ENCODE measurements around the gene NOL9. TPM values are rescaled to one million over a fixed set of nuclear protein-coding genes. Genes with fewer than 3 reads are reported as not detected.

Gene NOL9
- total RNA-seq, 1 donor from 2014 or later, result 23.2 TPM

DNA sequence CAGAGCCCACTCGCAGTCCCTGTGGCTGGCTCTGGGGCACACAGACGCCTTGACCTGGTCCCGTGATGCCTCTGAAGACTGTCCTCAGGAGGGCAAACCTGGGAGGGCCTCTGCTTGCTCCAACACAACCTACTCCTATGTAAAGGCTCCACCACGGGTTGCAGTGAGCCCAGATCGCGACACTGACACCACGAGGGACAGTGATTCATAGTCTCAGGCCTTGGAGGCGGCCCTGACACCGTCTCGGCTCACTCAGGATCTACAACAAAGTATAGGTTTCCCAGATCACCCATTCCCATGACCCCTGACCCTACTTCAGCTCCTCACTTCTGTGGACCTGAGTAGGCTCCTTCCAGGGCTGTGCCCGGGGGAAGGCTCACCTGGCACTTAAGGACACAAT lies 28.0 kb downstream of the NOL9 start:
- DNase-seq (ENCODE audit: low spot score), result no peak

DNA sequence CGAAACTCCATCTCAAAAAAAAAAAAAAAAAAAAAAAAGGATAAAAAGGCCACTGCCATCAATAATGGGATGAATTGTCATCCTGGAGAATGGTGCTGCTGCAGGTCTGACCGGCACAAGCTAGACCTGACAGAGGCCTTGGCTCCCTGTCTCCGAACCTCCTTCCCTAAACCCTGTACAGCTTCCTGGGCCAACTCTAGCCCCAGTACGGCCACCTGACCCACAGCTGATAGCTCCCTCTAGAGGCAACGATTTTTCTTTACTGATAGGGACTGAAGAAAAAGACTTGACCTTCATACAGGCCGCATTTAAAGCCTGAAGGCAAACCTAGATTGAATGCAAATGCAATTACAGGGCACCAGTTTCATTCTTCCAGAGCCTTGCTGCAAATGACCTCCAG lies 30.7 kb downstream of the NOL9 start:
- no peak for DNase-seq (ENCODE audit: low spot score)

- DNase-seq (ENCODE audit: low spot score), result no peak
These were observed 32.8 kb downstream of the NOL9 start for GRCh38 chr1:6521536-6521935.

- no peak for DNase-seq (ENCODE audit: low spot score)
These were observed 34.2 kb downstream of the NOL9 start for GRCh38 chr1:6519935-6520671.

DNA sequence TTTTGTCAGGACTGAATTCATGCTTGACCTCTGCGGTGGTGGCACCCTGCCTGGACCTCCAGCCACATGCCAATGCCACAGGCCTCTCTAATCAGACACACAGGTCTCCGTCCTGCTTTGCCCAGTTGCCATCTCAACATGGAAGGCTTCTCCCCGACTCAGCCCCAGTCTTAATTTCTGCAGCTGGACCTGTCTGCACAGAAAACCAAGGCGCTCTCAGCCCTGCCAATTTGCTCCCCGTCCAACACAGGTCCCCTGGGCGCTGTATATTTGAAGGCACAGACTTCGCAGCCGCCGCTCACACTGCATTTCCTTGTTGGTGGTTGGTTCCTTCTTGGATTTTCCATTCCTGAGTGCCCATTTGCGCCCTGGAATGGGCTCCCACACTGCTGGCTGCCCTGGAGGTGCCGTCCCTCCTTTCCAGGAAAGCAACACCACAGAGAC lies 34.8 kb downstream of the NOL9 start:
- DNase-seq (ENCODE audit: low spot score), result no peak

DNA sequence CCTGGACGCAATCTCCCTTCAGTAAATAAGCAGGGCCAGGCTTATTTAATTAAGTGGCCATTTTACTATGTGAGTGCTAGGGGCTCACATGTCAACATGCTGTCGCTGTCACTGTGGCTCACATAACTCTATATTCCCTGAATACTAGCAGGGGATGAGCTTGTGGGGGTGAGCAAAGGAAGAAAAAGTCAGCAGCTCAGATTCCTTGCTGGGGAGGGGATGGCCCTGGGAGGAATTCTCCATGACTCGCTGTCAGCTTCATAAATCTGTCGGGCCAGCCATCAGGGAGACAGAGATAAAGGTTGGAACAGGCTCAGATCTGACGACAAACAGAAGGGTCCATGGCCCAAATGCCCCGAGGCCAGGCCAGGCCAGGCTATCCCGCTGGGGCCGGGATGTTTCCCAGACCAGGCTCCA lies 36.9 kb downstream of the NOL9 start:
- DNase-seq (ENCODE audit: low spot score), result no peak

- no peak for DNase-seq (ENCODE audit: low spot score)
These were observed 38.5 kb downstream of the NOL9 start for GRCh38 chr1:6515771-6516170.

DNA sequence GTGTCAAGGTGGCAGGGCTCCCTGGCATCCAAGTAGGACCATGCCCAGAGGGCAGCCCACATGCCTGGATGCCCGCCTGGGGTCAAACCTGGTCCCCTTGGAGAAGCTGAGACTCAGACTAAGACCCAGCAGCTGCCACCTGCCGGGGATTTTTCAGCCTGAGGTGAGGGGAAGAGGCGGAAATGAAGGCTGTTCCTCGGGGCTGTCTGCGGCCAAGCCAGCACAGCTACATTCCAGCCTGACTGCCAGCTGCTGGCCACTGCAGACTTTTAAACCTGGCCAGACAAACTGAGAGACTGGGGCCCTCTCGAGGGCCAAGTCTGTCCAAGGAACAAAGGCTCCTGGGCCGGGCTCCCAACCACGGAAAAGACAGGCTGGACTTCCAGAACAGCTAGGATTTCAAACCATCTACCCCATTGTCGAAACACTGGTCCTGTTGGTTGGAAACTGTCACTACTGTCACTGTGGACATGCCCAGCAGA lies 41.0 kb downstream of the NOL9 start:
- DNase-seq (ENCODE audit: low spot score), result no peak

GRCh38 chr1:6512908-6513280 lies 41.4 kb downstream of the NOL9 start:
- no peak for DNase-seq (ENCODE audit: low spot score)

- DNase-seq (ENCODE audit: low spot score), result no peak
These were observed 41.9 kb downstream of the NOL9 start for GRCh38 chr1:6512245-6512907.

DNA sequence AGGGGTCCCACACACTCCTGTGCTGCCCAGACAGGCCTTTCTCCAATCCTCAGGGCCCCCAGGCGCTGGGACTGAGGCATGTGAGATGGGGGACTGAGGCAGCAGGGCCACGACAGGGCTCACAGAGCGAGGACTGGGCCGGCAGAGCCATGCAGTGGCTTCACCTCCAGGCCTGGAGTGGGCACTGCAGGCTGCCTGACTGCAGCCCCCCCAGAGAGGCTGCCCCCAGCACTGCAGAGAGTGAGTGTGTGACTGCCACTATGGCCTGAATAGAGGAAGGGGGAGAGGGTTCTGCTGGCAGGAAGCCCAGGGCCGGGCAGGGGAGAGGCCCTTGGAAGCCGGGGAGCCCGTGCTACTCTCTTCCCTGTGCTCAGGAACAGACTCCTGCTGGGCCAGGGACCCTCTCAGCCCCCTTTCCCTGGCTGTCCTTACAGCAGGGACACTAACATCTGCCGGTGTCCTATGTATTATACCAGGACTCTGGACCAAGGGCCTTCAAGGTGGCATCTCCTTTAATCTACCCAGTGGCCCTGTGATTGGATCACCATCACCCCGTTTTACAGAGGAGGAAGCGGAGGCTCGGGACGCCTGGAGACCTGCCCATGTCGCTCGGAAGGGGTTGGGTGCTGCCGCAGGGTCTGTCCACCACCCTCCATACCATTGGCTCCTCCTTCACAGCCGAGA lies 42.6 kb downstream of the NOL9 start:
- no peak for DNase-seq (ENCODE audit: low spot score)

GRCh38 chr1:6511056-6511455 lies 43.3 kb downstream of the NOL9 start:
- no peak for DNase-seq (ENCODE audit: low spot score)

GRCh38 chr1:6510493-6510892 lies 43.8 kb downstream of the NOL9 start:
- DNase-seq (ENCODE audit: low spot score), result no peak

DNA sequence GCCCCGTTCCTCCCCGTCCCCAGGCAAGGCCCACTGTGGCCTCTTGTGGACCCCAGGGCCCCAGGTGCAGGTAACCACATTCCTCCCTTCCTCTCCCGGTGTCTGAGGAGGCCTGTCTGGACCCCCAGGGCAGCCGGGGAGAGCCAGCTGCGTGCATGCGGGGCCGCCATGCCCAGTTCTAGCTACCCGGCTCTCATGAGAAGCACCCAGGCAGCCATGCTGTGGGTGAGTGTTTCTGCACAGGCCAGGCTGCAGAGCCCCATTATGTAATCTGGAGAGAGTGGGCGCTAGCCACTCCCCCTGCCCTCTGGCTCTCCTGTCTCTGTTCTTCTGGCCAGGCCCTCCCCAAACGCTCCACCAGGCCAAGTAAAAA lies 44.4 kb downstream of the NOL9 start:
- DNase-seq (ENCODE audit: low spot score), result no peak

DNA sequence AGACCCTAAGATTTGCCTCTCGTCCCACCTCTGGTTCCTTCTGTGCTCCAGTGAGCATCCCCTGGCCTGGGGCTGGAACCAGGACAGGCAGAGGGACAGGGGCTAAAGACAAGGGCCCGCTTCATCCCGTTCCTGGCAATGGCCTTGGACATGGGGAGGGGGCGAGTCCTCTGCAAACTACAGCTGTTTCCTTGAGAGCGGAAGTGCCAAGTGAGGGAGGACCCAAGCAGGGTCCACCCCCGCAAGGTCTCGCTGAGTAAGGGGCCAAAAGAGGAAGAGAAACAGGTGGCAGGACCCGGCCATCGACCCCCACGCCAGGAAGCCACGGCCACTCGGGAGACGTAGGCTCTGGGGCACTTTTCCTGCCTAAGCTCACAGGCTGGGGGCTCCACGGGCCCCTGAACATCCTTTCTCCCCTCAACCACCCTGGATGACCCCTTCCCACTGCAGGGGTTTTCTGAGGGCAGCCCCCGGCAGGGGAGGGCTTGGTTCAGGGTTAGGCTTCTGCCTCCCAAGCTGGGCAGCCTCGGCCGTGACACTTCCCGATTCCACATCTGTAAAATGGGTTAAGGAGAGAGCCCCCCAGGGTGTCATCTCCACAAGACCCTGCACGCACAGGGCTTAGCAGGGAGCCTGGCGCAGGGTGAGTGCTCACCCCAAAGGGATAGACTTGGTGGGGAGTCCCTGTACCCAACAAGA lies 44.9 kb downstream of the NOL9 start:
- no peak for DNase-seq (ENCODE audit: low spot score)

DNA sequence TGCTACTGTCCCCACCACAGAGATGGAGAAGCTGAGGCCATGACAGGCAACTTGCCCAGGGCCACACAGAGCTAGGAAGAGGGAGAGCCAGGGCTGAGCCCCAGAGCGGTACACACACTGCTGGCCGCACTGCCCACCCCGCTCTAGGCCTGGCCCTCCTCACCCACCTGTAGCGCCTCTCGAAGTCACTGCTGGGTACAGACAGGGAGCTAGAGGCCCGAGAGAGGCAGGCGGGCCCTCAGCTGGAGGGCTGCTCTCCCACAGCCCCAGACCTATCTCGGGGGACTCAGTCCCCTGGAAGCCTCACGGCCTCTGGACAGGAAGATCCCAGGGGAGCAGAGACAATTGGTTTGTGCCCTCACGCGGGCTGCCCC lies 45.5 kb downstream of the NOL9 start:
- DNase-seq (ENCODE audit: low spot score), result no peak

- no peak for DNase-seq (ENCODE audit: low spot score)
These were observed 46.0 kb downstream of the NOL9 start for GRCh38 chr1:6508154-6508815.

GRCh38 chr1:6507461-6507911 lies 46.8 kb downstream of the NOL9 start:
- DNase-seq (ENCODE audit: low spot score), result no peak

- DNase-seq (ENCODE audit: low spot score), result no peak
These were observed 47.3 kb downstream of the NOL9 start for GRCh38 chr1:6507037-6507428.

- no peak for DNase-seq (ENCODE audit: low spot score)
These were observed 47.9 kb downstream of the NOL9 start for GRCh38 chr1:6506210-6507036.

All from mesenteric fat pad (tissue), 1 donor.